ENCODE data around the gene FAR2.

DNA sequence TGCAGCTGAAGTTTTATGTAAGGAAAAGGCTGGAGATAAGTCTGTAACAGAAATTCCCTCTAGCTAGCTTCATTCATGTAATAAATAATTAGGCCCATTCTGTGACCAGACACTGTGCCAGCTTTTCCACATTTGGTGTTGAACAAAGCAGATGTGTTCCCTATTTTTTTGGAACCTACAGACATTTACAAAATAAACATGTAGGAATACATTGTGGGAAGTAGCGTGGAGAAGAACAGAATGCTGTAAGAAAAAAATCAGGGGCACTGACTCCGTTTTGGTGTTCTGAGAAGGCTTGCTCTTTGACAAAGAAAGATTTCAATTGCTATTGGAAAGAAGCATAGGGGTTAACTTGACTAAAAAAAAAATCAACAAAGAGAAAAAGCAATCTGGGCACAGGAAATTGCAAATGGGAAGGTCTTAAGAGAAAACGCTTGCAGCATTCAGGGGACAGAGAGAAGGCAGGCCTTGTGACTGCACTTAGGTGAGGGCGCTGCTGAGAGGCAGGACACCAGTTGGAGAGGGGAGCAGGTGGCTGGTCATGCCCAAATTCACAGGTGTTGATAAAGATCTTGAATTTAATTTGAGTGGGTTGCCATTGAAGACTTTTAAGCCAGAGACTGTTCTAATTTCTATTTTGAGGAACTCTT, 4.0 kb downstream of the FAR2 start:
- TF ChIP-seq GATA2 (IDR thresholded peaks at IDR 0.05; ENCODE audit: low read depth, low read length) (no peak), GATA3 (IDR thresholded peaks at IDR 0.05; ENCODE audit: low read depth, low read length) (no peak)
